Measurements from ENCODE around the gene CFAP92.

The CFAP92 gene

DNA sequence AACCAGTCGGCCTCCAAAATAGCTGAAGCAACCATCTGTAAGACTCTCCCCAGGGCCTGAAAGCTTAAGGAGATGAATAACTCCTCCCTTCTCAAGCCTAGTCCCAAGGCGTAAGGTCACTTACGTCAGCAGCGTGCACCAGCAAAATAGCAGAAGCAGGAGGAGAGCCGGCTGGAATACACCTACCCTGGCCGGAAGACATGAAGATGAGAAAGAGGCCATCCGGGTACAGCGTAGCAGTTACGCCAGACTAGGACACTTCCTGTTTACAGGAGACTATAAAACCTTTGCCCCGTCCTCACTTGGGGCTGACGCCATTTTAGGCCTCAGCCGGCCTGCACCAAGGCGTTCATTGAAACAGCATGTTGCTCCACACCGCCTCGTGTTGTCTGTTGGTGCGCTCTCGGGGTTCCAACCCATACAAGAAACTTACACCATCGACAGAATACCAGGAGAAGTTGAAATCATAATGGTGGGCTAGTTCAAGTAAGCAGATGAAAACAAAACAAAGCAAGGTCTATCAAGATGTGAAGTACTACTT is 2.5 kb downstream of the CFAP92 start:
- DNase-seq (ENCODE audit: low read depth in 3 of 3) = no peak

DNA sequence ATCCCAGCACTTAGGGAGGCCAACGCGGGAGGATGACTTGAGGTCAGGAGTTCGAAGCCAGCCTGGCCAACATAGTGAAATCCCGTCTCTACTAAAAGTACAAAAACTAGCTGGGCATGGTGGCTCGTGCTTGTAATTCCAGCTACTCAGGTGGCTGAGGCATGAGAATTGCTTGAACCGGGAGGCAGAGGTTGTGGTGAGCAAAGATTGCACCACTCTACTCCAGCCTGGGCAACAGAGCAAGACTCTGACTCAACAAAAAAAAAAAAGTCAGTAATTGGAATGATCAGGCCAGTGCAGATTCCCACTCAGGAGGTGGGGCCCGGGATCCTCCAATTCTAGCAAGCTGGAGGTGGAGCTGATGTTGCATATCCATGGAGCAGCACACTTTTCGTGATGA is 5.6 kb downstream of the CFAP92 start:
- no peak for DNase-seq (ENCODE audit: low read depth in 3 of 3)

- no peak for DNase-seq (ENCODE audit: low read depth in 3 of 3)
Observed at GRCh38 chr3:128987302-128988100, 6.4 kb downstream of the CFAP92 start.

DNA sequence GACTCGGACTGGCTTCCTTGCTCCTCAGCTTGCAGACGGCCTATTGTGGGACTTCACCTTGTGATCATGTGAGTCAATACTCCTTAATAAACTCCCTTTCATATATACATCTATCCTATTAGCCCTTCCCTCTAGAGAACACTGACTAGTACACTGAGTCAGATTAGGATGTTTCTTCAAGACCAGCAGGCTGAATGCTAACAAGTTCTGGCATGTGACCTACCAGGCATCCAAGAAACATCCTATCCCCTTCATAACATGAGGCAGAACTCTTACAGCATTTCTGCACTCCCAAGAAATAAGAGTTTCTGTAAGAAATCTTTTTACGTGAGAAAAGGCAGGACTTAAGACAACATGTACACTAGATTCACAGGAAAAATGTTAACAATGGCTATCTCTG is 9.3 kb downstream of the CFAP92 start:
- DNase-seq (ENCODE audit: low read depth in 3 of 3) = no peak

- no peak for DNase-seq (ENCODE audit: low read depth in 3 of 3)
Observed at GRCh38 chr3:128983293-128984069, 10.4 kb downstream of the CFAP92 start.

DNA sequence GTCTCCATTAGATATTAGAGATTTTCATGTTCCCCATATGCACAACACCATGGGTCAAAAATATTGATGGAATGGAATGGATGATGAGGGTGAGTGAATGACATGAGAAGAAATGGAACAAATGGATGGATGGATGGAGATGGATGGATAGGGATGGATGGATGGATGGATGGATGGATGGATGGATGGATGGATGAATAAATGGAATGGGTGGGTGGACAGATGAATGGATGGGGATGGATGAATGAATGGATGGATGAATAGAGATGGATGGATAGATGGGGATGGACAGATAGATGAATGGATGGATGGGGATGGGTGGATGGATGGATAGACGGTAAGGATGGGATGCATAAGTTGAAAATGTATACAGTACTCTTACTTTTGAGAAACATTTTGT is 18.6 kb downstream of the CFAP92 start:
- no peak for DNase-seq (ENCODE audit: low read depth in 3 of 3)

DNA sequence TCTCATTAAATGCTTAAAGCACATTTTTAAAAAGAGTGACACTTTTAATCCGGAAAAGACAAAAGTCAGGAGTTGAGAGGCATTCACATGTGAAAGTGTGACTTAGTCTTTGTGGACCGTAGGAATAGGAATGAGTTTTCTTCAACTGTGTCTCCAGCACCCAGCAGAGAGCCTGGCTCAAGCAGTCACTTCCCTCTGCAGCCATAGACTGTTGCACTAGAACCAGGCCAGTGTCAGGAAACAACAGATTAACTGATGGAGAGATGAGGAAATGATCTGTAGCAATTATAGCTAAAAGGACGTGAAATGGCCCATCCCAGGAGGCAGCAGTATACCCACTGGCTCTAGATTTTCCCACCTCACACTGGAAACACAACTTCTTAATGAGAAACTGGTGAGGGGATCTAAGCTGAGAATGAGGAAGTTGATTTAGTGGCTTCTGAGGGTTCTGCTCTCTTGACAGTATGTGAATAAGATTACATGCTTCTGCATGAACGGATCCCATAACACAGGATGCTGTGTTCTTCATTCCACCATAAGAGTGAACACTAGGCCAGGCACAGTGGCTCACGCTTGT is 19.8 kb downstream of the CFAP92 start:
- DNase-seq (ENCODE audit: low read depth in 3 of 3) = no peak

DNA sequence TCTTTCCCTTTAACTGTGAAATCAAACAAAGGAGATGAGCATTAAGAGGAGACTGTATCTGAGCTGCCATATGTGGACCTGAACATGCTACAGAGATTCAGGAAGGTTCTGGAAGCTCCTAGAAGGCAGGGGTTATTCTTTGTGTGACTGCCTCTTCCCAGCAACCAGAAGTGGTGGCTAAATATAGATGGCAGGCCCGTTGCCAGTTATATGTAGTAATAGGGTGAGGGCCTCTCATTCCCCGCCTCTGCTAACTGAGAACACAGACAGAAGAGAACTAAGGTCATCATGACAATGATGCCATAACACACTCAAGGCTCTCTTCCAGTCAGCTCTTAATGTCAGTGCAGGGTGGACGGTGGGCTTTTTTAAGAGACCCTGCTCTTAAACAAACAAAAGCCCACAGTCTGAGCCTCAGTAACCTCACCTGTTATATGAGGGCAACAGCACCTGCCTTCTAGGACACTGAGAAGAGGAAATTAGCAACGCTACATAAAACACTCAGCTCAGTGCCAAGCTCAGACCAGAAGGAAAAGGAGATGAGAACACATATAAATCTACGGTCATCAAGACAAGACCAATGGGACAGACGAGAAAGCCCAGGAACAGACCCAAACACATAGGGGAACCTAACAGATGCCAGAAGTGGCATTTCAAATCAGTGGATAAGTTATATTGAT is 22.3 kb downstream of the CFAP92 start:
- DNase-seq (ENCODE audit: low read depth in 3 of 3) = no peak

- no peak for DNase-seq (ENCODE audit: low read depth in 3 of 3)
Observed at GRCh38 chr3:128970740-128971047, 23.2 kb downstream of the CFAP92 start.

GRCh38 chr3:128969993-128970739 is 23.7 kb downstream of the CFAP92 start:
- peak in 2 of 3 experiments; percentile 26 to 28 for DNase-seq (ENCODE audit: low read depth in 3 of 3)

- DNase-seq (ENCODE audit: low read depth in 3 of 3) = no peak
Observed at GRCh38 chr3:128967748-128968355, 26.0 kb downstream of the CFAP92 start.

- DNase-seq (ENCODE audit: low read depth in 3 of 3) = no peak
Observed at GRCh38 chr3:128965818-128966217, 28.1 kb downstream of the CFAP92 start.

DNA sequence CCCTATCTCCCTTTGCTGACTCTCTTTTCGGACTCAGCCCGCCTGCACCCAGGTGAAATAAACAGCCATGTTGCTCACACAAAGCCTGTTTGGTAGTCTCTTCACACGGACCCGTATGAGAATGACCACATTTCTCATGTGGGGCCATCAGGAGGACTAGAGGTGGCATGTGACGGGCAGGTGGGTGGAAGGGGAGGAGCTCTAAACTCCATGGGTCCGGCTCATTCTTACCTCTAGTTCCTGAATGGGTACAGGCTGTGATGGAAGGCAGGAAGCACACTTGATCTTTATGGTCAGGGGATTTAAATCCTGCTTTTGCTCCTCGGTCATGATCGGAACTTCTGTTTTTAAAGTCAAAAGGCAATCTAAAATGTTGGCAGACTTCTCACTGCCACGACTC is 28.6 kb downstream of the CFAP92 start:
- DNase-seq (ENCODE audit: low read depth in 3 of 3) = no peak

DNA sequence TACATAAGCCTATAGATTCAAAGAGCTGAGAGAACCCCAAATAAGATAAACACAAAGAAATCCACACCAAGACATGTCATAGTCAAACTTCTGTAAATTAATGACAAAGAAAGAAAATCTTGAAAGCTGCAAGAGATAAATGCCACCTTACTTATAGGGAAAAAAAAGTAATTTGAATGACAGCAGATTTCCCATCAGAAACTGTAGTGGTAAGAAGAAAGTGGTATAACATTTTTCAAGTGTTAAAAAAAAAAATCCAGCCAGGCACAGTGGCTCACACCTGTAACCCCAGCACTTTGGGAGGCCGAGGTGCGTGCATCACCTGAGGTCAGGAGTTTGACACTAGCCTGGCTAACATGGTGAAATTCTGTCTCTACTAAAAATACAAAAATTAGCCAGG is 37.4 kb downstream of the CFAP92 start:
- DNase-seq (ENCODE audit: low read depth in 3 of 3) = no peak

DNA sequence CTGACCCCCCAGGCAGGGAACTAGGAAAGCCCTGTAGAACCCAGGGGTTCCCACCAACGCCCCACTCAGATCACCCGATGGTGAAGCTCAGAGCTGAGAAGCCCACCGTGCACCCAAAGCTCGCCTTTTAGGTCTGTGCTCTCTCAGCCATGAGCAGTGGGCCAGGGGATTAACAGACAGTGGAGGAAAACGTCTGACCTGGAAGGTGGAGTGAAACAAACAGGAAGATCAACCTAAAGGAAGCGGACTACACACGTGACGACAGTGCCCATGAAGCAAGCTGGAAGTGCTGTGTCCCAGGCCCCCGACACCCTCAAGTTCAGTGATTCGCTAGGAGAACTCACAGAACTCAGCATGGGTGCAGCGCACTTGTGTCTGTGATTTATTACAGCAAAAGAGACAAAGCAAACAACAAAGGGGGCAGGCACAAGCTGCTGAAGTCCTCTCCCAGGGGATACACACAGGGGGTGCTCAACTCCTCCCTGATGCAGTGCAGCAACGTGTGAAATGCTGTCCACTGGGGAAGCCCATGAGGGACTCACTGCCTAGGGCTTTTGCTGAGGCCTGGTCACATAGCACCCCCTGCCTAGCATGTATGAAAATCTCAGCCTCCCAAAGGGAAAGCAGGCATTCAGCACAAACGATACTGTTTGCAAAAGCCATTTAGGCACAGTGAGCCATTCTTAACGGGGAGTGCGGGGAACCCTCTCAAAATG is 43.5 kb downstream of the CFAP92 start:
- no peak for DNase-seq (ENCODE audit: low read depth in 3 of 3)

GRCh38 chr3:128949158-128949557 is 44.7 kb downstream of the CFAP92 start:
- no peak for DNase-seq (ENCODE audit: low read depth in 3 of 3)

DNA sequence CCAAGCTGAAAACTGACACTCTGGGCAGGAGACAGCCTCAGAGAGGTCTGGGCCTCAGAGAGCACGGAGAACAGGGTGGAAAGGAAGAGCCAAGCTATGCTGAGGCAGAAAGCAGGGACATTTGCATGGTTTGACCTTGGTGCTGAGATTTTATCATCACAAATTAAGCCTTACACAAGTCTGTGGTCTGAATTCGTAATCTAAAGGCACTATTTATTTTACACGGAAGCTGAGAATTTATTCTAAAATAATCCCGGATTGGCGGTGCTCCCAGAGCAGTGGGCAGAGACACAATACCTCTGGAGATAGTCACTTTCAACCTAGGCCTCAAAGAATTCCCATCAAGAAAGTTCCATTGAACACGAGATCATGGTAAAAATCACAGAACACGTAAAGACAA is 47.5 kb downstream of the CFAP92 start:
- no peak for DNase-seq (ENCODE audit: low read depth in 3 of 3)

DNA sequence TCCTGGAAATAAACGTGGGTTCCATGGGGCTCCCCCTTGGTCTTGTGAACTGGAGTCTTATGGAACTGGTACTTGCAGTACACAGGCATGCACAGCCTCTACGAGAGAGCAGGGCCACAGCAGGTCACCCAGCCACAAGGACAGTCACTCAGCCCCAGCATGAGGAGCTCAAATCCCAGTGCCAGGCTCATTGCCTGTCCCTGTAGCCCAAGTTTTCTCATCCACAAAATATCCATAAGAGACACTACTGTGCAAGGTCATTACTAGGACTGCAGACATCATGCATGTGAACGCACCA is 48.0 kb downstream of the CFAP92 start:
- DNase-seq (ENCODE audit: low read depth in 3 of 3) = no peak

DNA sequence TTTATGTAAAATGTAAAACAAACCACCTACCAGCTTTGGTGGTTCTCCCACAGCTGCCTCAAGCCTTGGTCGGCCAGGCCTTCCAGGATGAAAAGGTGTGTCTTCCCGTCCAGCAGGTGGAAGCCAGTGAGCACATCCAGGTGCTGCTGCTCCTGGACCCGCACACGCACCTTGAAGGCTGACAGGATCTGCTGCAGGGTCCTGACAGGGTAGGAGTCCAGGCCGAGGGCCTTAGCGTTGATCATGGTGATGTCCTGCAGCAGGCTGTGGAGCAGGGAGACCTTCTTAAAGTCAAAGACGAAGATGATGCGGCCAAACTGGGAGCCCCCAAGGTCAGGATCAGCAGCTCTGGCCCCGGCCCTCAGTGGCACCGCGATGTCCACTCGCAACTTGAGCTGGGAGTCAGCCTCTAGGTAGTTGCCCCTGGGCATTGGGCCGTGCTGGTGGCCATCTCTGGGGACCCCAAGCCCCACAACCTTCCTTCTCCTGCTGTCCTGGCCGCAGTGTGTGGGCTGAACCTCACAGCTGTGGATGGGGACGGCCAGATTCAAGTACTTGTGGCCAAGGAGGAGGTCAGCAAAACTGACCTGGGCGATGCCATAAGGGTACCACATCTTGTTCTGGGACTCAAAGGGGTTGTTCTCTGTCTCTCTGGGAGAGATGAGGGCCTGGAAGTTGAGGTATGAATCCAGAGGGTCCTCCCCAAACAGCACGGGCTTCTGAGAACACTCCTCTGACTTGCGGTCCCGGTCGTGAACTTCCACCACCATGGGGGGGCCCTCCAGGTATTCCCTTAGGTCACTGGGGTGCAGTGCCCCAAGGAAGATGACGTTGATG is 48.6 kb downstream of the CFAP92 start:
- DNase-seq (ENCODE audit: low read depth in 3 of 3) = no peak
